ENCODE measurements around the gene VEZT.
"Not testable (repeated sequence)": the region's sequence is repeated elsewhere in the genome, so short reads cannot be mapped to it uniquely, and the experiment has no call there.

Gene VEZT

GRCh38 chr12:95217377-95218149 lies at the start of gene VEZT, which contains the start of gene FGD6:
VEZT (plus strand) TSS chr12:95217807; CDS start chr12:95217851, 44 bp downstream.
FGD6 (minus strand) TSS chr12:95217467; CDS start chr12:95217240, 227 bp downstream.
- DNase-seq (ENCODE audit: low read depth in 3 of 3, low spot score in 1 of 3), result peak; percentile 88 to 93 (median 92)

GRCh38 chr12:95168746-95169145 lies 48.9 kb upstream of the VEZT start:
- DNase-seq (ENCODE audit: low read depth in 3 of 3, low spot score in 1 of 3), result no peak

- no peak for DNase-seq (ENCODE audit: low read depth in 3 of 3, low spot score in 1 of 3)
Observed at GRCh38 chr12:95169368-95169767, 48.2 kb upstream of the VEZT start.

- no peak for DNase-seq (ENCODE audit: low read depth in 3 of 3, low spot score in 1 of 3)
Observed at GRCh38 chr12:95173392-95174251, 44.0 kb upstream of the VEZT start.

- no peak for DNase-seq (ENCODE audit: low read depth in 3 of 3, low spot score in 1 of 3)
Observed at GRCh38 chr12:95177201-95177768, 40.3 kb upstream of the VEZT start.

- no peak for DNase-seq (ENCODE audit: low read depth in 3 of 3, low spot score in 1 of 3)
Observed at GRCh38 chr12:95178136-95178535, 39.5 kb upstream of the VEZT start.

GRCh38 chr12:95179011-95179410 lies 38.6 kb upstream of the VEZT start:
- no peak for DNase-seq (ENCODE audit: low read depth in 3 of 3, low spot score in 1 of 3)

- DNase-seq (ENCODE audit: low read depth in 3 of 3, low spot score in 1 of 3), result no peak
Observed at GRCh38 chr12:95181103-95181502, 36.5 kb upstream of the VEZT start.

GRCh38 chr12:95182868-95183415 lies 34.7 kb upstream of the VEZT start:
- DNase-seq (ENCODE audit: low read depth in 3 of 3, low spot score in 1 of 3), result no peak

- DNase-seq (ENCODE audit: low read depth in 3 of 3, low spot score in 1 of 3), result no peak
Observed at GRCh38 chr12:95184121-95184520, 33.5 kb upstream of the VEZT start.

- DNase-seq (ENCODE audit: low read depth in 3 of 3, low spot score in 1 of 3), result no peak
Observed at GRCh38 chr12:95185072-95185471, 32.5 kb upstream of the VEZT start.

- DNase-seq (ENCODE audit: low read depth in 3 of 3, low spot score in 1 of 3), result no peak
Observed at GRCh38 chr12:95185854-95186253, 31.8 kb upstream of the VEZT start.

- no peak for DNase-seq (ENCODE audit: low read depth in 3 of 3, low spot score in 1 of 3)
Observed at GRCh38 chr12:95187865-95188415, 29.7 kb upstream of the VEZT start.

- no peak for DNase-seq (ENCODE audit: low read depth in 3 of 3, low spot score in 1 of 3)
Observed at GRCh38 chr12:95191060-95191696, 26.4 kb upstream of the VEZT start.

GRCh38 chr12:95192271-95192670 lies 25.3 kb upstream of the VEZT start:
- no peak for DNase-seq (ENCODE audit: low read depth in 3 of 3, low spot score in 1 of 3)

GRCh38 chr12:95193139-95193538 lies 24.5 kb upstream of the VEZT start:
- DNase-seq (ENCODE audit: low read depth in 3 of 3, low spot score in 1 of 3), result no peak

GRCh38 chr12:95195122-95195521 lies 22.5 kb upstream of the VEZT start:
- no peak for DNase-seq (ENCODE audit: low read depth in 3 of 3, low spot score in 1 of 3)

GRCh38 chr12:95196875-95197569 lies 20.6 kb upstream of the VEZT start:
- not testable (repeated sequence) for DNase-seq (ENCODE audit: low read depth in 3 of 3, low spot score in 1 of 3)

GRCh38 chr12:95197636-95198035 lies 20.0 kb upstream of the VEZT start:
- DNase-seq (ENCODE audit: low read depth in 3 of 3, low spot score in 1 of 3), result no peak

- DNase-seq (ENCODE audit: low read depth in 3 of 3, low spot score in 1 of 3), result no peak
Observed at GRCh38 chr12:95198914-95199313, 18.7 kb upstream of the VEZT start.
